OCI-LY3 (cell line): ENCODE measurements around the gene OR9Q1.

Source experiments
- CTCF ChIP-seq: fragments of 200-600, 300-600 bp; sonication (generic); IDR thresholded peaks from 2 replicates; pipeline ENCODE4 v1.5.1; 2014; ENCODE audit warnings: antibody characterized with exemption, low read length, low read depth
- EZH2phosphoT487 ChIP-seq: fragments of 200-600 bp; shearing (Covaris generic); IDR thresholded peaks from 2 replicates; pipeline ENCODE4 v1.6.1; 2018; ENCODE audit warnings: antibody characterized with exemption, mixed run types, low read depth

- TF ChIP-seq CTCF (no peak), EZH2phosphoT487 (no peak)
Measured at GRCh38 chr11:58057481-58057880, 33.8 kb downstream of the OR9Q1 start.
